ENCODE measurements around the gene GALNT10.

Gene GALNT10

DNA sequence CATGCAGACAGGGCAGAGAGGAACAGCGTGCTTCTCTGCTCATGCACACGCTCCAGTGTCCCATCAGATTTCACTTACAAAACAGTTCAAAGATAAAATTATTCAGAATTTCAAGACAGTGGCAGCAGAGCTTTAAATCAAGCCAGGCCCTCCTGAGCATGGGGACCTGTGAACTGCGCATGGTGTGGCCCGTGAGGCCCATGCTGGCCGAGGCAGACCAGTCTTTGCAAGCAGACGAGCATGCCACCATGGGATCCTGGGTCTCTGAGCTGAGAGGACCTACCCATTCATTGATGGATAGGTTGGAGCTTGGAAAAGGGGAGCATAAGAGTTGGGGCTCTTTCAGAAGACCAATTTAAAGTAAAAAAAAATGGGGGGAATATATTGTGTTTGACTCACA, 220.3 kb downstream of the GALNT10 start:
- no peak for FAIRE-seq

DNA sequence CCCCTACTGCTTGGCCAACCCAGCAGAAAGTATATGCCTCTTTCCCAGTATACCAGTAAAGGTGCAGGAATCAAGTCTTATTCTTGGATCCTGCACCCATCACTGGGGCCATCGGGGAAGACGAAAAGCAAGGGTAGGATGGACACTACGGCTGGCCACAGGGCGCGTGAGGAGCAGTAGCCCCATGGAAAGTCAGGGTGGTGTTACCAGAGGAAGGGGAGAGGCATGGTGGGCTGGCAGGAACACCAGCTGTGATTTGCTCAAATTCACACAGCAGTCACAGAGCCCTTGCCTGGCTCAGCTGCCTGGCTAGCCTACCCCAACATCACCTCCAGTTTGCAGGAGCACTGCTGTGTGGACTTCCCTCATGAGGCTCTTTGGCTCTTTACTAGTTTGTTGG, 220.8 kb downstream of the GALNT10 start:
- no peak for FAIRE-seq

DNA sequence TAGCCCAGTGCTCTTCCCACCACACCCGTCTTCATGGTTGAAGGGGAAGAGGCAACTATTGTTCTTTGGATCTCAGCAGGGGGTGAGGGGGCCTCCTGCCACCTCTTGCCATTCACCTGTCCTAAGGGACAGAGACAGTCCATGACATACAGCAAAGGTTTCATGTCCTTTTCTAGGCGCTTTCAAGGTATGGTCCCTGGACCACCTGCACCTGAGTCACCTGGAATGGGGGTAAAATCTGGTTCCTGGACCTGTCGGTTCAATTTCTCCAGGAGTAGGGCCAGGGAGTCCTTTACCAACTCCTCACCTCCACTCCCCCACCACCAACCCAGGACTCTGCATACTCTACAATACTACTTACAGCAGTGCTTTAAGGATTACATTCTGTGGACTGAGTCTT, 221.8 kb downstream of the GALNT10 start:
- FAIRE-seq, result no peak

DNA sequence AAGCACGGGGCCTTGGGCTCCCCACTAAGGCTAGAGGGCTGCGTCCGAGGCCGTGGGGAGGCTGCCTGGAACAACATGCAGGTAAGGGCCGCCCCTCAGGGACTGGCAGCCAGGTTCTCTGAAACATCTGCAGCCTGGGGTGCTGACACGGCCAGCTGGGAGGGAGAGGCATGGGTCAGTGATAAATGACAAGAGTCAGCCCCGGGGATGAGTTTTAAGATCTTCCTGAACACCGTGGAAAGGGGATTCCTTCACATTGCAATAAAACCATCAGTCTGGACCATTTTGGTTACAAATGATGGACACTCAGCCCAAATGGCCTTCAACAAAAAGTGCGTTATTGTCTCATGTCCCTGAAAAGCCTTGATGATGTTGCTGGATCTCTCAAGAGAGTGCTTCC, 222.4 kb downstream of the GALNT10 start:
- FAIRE-seq, result no peak

DNA sequence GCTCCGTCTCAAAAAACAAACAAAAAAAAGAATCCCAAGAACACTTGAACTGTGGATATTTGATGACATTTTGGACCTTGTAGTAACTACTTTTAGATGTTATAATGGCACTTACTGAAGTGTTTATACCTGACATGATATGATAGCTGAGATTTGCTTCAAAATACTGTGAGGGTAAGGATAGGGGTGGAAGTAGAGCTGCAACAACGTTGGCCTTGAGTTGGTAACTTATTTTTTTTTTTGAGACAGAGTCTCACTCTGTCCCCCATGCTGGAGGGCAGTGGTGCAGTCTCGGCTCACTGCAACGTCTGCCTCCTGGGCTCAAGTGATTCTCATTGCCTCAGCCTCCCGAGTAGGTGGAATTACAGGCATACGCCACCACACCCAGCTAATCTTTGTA, 224.6 kb downstream of the GALNT10 start:
- no peak for FAIRE-seq

DNA sequence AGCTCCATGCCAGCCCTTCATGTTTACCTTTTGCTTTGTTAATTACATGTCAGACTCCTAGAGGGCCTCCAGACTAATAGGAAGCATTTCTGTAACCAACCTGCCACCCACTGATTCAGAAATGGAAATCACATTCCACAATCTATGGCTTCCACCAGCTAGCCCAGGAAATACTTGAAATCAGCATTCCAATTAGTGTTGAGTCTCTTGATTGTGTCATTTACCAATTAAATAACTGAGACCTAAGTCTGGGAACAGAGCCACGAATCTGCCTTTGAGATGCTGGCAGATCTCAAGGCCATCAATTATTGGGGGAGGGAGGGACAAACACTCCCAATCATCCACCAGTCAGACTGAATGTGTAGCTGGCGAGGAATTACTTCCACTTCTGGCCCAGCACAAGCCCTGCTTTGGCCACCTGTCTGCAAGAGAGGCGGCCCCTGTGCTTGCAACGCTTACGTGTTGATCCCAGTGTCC, 227.8 kb downstream of the GALNT10 start:
- no peak for FAIRE-seq

DNA sequence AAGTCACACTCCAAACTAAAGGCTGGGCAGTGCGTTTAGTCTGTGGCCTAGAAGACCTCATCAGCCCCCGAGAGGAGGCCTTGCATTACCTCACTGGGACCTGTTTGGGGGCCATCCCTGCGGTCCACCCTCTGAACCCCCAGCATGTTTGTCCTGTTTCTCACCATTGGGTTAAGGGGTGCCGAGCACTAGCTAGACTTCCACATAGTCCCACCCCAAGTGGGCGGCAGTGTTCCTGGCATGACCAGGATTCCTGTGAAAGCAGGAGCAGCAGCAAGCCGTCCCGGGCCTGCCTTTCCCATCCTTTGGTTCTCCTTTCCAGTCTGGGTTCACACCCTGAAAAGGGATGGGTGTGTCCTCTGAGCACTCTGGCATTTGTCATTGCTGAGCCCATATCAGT, 228.7 kb downstream of the GALNT10 start:
- FAIRE-seq, result no peak

DNA sequence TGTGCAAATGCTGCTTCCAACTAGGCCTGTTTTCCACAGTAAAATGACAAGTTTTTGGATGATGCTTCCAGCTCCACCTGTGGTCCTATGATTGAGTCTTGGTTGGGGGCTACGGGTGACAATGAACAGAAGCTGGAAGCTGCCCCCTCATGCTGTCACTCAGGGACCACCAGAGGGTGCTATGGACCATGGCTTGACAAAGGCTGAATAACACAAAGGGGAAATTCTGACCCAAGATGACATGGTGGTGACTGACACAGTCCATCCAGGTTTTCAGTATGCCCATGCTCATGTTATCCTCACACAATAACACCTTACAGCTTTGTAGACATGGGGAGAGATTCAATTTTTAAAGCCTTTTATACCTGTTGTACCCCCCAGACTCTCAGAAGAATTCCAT, 231.3 kb downstream of the GALNT10 start:
- no peak for FAIRE-seq

DNA sequence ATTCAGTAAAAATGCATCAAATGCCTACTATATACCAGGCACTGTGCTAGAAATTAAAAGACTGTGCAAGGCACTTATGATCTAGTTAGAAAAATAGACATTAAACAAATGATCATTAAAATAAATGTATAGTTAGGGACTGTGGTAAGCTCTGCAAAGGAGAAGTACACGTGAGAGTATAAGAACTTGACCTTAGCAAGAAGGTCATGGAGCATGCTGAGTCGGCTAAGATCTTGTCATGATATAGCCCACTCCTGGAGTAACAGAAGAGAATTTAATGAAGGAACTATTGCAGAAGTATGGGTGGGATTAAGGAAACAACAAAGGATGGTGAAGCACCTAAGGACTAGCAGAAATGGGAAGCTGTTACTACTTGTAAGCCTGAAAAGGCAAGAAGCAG, 231.8 kb downstream of the GALNT10 start:
- FAIRE-seq, result no peak

DNA sequence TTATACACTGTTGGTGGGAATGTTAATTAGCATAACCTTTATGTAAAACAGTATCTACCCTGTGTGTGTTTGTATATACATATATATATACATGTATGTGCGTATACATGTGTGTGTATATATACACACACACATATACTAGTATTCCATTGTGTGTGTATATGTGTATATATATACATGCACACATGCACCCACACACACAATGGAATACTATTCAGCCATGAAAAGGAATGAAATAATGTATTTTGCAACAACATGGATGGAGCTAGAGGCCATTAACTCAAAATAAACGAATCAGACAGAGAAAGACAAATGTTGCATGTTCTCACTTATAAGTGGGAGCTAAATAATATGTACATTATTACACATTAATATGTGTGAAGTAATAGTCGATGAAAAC, 237.7 kb downstream of the GALNT10 start:
- no peak for FAIRE-seq

DNA sequence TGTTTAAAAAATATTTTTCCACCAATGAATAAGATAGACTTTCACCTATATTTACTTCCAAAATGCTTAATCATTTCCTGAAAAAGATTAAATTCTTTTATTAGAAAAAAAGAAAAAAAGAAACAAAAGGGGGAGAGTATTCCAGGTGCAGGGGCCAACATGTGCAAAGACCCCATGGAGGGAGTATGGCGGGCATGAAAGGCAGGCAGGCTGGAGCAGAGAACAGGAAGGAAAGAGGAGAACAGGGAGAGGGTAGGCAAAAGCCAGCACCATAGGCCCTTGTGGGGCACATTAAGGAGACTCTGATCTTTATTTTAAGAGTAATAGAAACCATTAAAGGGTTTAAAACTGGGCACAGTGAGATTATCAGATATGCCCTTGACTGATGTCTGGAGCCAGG, 238.8 kb downstream of the GALNT10 start:
- FAIRE-seq, result no peak

DNA sequence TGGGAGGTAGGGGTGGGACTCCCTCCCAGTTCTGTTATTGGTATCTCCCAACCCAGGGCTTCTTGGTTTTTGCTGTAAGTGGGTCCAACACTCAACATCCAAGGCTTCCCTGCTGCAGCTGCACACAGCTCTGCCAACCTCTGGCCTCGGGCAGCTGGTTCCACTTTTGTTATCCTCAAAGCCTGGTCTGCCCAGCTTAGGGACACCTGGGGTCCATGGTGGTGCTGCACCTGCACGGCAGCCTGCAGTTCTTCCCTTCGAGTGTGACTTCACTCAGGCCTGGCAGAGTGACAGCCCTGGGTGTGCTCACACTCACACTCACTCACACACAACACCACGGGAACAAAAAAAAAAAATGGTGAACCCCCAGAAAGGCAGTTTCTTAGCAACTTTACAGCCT, 239.9 kb downstream of the GALNT10 start:
- FAIRE-seq, result no peak

DNA sequence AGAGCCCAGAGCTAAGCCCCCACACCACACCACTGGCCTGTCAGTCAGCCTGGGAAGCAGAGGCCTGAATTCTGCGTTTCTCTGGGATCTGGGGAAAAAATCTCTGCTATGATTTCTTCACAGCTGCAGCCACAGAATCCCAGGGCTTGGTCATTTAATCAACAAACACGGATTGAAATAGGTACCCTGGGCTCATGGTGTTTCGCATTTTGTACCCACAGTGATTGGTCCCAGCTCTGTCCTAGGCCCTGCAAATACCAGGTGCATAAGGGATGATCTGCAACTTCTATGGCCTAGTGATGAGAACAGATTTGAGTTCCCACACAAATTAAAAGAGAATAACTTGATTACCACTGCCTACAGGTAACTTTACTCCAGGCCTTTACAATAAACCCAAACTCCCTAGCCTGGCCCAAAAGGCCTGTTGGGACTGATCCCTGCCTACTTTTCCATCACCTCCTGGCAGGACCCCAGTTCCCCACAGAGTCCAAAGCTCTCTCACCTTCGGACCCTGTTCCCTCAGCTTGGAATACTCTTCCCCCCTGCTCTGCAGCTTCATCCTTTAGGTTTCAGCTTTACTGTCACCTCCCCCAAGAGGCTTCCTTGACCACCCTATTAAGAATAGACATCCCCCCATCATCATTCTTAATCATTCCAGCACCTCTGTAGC, 240.6 kb downstream of the GALNT10 start:
- no peak for FAIRE-seq

DNA sequence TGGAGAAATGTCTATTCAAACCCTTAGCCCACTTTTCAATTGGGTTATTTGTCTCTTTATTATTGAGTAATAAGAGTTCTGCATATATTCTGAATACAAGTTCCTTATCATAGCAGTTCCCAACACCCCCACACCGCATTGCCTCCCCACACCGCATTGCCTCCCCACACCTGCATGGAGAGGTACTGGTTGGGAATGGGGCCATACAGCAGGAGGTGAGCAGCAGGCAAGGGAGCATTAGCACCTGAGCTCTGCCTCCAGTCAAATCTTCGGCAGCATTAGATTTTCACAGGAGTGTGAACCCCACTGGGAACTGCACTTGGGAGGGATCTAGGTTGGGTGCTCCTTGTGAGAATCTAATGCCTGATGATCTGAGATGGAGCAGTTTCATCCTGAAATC, 244.7 kb downstream of the GALNT10 start:
- no peak for FAIRE-seq

DNA sequence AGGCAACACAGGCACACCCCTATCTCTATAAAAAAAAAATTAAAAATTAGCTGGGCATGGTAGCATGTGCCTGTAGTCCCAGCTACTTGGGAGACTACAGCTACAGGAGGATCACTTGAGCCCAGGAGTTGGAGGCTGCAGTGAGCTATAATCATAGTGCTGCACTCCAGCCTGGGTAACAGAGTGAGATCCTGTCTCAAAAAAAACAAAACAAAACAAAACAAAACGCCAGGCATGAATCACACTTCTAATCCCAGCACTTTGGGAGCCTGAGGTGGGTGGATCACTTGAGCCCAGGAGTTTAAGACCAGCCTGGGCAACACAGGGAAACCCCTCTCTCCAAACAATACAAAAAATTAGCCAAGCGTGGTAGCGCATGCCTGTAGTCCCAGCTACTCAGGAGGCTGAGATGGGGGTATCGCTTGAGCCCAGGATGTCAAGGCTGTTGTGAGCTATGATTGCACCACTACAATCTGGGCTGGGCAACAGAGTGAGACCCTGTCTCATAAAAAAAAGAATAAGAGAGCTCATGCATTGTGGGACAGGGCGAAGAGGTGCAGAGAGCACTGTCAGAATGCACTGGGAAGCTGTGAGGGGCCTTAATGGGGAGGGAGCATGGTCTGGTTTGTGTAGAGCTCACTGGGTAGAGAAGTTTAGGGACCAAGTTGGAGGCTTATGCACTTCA, 246.9 kb downstream of the GALNT10 start:
- no peak for FAIRE-seq

DNA sequence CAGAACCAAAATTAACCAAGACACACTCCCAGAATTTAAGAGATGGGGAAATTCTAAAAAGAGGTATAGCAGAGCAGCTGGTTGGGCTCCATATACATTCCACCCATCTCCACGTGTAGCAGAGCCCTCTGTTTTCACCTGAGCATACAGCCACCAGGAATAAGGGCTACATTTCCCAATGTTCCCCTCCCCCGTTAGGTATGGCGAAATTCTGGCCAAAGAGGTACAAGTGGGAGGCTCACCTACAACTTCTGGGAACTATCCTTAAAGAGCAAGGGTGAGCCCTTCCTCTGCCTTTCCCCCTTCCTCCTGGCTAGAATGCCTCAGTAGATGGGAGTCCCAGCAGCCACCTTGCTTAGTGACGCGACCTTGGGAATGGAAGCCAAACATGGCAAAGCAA, 250.0 kb downstream of the GALNT10 start:
- FAIRE-seq, result no peak

DNA sequence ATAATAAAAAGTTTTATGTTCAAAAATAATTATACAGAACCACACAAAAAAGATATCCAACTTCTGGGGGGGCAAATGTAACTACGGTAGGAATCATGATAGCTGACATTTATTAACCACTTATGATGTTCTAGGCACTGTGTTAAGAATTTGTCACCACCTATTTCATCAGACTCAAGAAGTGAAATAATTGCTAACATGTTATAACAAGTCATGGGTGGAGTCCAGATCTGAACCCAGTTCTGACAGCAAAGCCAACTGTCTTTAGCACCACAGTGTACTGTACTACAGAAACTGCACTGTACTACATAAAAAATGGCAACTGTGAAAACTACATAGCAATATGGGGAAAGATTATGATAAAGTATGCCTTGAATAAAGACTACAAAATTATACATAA, 252.3 kb downstream of the GALNT10 start:
- FAIRE-seq, result no peak

DNA sequence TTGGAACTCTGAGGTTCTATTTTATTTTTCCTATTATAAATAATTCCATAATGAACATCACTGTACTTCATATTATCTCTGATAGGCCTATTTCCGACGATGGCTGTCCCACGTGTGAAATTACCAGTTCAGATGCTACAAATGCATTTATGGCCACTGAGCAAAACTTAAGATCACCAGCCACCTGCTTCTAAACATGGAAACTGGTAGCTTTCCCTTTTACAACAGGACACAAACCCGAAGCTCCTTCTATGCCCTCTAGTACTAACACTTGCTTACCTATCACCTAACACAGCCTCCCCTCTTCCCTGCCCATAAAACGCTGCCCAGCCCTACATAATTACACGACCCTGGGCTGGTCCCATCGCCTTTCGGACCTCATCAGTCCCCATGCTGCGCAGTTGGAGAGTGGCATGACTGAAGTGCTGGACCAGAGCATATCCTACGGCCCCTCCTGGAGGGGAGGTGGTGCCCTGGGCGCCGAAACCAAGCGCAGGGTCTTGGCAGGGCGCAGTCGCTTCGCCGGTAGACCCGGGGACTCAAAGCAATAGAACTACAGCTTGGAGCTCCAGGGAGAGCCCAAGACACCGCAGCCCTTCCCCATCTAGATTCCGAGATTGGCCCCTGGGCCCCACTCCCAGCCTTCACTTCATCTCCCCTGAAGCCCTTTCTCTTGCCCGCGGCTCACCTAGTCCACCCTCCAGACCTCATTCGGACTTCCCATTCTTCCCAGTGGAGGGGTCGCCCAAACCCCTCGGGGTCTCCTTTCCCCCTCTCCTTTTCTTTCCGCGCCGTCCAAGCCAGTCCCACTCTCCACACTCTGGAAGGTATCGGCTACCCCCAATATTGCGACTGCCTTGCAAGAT, 254.3 kb downstream of the GALNT10 start:
- no peak for FAIRE-seq

DNA sequence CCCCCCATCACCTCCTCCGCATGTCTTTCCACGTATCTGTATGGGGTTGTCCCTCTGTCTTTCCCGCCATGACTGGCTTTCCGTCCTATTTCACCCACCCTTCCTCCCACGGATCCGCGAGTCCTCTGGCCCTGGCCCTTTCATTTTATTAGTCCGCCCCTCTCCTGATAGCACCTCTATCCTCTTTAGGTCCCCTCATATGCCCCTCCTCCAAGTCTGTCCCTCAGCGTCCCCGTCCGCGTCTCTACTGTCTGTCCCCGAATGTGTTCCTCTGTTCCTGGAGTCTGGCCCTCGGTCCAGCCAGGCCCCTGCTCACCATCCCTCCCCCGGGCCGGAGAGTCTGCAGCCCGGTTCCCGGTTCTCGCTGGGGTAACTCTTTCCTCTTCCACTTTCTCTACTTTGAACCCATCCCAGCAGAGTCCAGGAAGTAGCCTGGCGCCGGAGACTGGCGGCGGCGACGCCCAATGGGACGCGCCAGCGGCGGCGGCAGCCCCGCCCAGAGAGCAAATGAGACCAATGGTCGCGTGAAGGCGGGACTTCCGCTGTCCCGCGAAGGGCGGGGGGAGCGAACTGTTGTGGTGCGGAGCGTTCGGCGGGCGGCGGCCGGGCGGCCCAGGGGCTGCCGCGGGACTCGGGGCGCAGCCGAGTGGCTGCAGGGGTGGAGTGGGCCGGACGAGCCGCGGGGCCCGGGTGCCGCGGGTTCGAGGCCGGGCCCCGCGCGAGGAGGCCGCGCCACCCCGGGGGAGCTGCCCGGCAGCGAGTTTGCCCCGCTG, 255.1 kb downstream of the GALNT10 start, which contains the start of gene SAP30L:
SAP30L (plus strand) TSS at position 576 of the 773 bp plus-strand sequence. CDS start 608 bp downstream, outside the sequence.
- no peak for FAIRE-seq

DNA sequence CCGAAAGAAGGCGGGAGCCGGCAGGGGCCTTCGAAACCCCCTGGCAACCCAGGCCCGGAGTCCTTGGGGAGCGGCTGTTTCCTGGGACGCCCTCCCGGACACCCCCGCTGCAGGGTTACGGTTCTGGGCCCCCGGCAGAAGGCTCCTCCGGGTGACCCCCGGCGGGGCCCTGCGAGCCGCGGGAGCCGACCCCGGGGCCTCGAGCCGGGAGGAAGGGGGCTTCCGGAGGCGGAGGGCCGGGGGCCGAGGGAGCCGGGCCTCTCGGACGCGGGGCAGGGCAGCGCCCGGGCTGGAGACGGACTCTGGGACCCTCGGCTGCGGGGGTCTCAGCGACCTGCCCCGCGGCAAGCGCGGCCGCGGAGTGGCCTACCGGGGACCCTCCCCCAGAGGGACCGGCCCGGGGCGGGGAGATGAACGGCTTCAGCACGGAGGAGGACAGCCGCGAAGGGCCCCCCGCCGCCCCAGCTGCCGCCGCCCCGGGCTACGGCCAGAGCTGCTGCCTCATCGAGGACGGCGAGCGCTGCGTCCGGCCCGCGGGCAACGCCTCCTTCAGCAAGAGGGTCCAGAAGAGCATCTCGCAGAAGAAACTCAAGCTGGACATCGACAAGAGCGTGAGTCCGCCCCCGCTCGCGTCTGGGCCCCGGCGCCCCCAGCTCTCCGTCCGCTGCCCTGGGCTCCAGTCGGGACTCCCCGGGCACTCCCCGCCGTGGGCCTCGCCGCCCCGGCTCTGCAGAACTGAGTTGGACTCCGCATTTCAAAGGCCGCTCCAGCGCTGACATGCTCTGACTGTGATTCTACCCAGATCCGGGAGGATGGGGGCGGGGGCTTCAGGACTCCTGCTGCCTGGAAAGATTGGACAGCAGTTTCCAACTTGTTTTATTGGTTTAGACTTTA, 255.9 kb downstream of the GALNT10 start:
- no peak for FAIRE-seq

DNA sequence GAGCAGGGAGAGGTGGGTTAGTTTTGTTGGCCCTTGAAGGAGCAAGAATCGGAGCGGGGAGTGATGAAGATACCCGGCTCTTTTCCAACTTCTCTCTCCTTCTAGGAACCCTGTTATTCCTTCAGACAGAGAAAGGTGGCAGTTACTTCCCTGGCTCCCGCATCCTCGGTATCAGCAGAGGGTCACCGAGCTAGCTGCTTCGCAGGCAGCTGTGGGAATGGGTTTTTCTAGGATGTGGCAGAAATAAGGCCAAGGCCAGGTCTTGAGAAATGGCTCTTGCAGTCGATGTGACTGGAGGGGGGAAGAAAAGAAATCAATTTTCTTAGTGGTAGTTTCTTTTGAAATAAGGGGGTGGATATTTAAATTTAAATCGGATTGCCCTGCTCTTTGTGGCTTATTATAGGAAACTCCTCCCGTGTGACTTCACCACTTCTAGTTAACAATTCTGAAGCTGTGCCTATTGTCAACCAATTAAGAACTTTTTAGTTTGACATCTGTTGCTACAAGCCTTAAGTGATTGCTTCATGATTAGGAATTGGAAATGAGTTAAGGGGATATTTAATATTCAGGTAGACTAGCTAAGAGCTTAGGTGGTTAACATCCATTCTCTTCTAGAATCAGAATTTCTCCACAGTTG, 256.7 kb downstream of the GALNT10 start:
- FAIRE-seq, result no peak

Data from A204.1 (cell line).